Motor neuron (in vitro differentiated cells): ENCODE results near the gene LHFPL6. TPM values are rescaled to one million over a fixed set of nuclear protein-coding genes. Genes with fewer than 3 reads are reported as not detected.
A peak's percentile ranks its signal among the peaks of the same experiment; 100 is the strongest.

Experiments used
- ATAC-seq, 8 experiments: fragments of 200-7000 bp; cut with Tn5 transposase; replicated peaks in 6 of 8; 2 replicates each; pipeline ENCODE4 v1.8.0; 2021; ENCODE audit warnings: mild to moderate bottlenecking in 8 of 8, moderate library complexity in 8 of 8
- H3K27ac ChIP-seq, 2 donors: fragments of 250-450 bp; sonication (Bioruptor Pico); 2 replicates each; pipeline ENCODE4 v1.9.0; 2021; ENCODE audit warnings: antibody characterized with exemption in 2 of 2, mild to moderate bottlenecking in 2 of 2, moderate library complexity in 1 of 2
- H3K4me1 ChIP-seq, 2 donors: fragments of 250-450 bp; sonication (Bioruptor Pico); replicated peaks in 1 of 2; 2 replicates each; pipeline ENCODE4 v1.6.1; 2021; ENCODE audit warnings: antibody characterized with exemption in 2 of 2, mild to moderate bottlenecking in 2 of 2, moderate library complexity in 1 of 2
- H3K4me3 ChIP-seq, 5 donors: fragments of 250-450 bp; sonication (Bioruptor Pico); 2 replicates each; pipeline ENCODE4 v1.9.0; 2021; ENCODE audit warnings: antibody characterized with exemption in 5 of 5, mild to moderate bottlenecking in 5 of 5, moderate library complexity in 4 of 5
- WGBS, 10 experiments: fragments of 450-650 bp; shearing (Covaris generic); methylation state at CpG; one replicate each; pipeline ENCODE4 v1.0.0; 2022; 5-methylcytosine and 5-hydroxymethylcytosine counted together
- in situ Hi-C, 9 experiments: fragments of 400-800 bp; cut with MboI; loops; one replicate each; pipeline ENCODE4 v1.15.0; 2021; ENCODE audit warnings: low sequenced_read_pairs in 9 of 9, low pct_unique_long_range_greater_than_20kb in 2 of 9; ENCODE audit not compliant: unreplicated experiment in 9 of 9
- total RNA-seq, 8 experiments: library from RNA; unstranded; fragments of 300-600 nt; gene quantifications; 2 replicates each; pipeline versions ENCODE4 v1.2.3 to v1.2.4, GENCODE V29; 2022

Gene LHFPL6
- total RNA-seq, 8 experiments from 2014 or later = 6.0 to 143 (median 12.0) TPM

- Histone ChIP-seq H3K27ac (no peak overlapping the region), H3K4me3 (no peak overlapping the region), H3K4me1 (peaks cover 7 to 8% of the 10 kb centered on the region in 2 donors)
- 38 to 100% (median 67%) methylated on average over 1 to 2 of the region's 2 CpGs; no CpG with 5 or more reads in 3 of the 10 experiments for WGBS, 10 experiments
- in situ Hi-C loops = no loop called here
- no peak for ATAC-seq
Measured at GRCh38 chr13:39379118-39379517, 223.9 kb downstream of the LHFPL6 start.

DNA sequence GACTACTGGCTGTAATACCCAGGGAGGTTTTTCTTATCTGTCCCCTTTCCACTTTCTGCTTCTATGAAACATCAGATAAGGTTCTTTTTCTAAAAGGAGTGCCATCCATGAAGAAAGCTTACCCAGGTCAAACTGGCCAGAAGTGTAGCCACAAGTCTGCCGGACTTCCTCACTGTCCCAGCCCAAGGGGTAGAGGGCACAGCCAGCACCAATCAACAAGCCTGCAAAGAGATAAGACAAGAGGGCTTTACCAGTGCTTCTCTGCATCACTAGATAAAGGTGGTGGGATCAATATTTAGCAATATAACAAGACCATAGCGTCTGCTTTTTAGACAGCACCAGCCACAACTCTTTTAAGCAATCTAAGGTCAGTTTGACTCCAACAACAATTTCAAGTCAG is 224.7 kb downstream of the LHFPL6 start:
- Histone ChIP-seq H3K4me3 (no peak overlapping the region), H3K27ac (no peak overlapping the region), H3K4me1 (peaks cover 7 to 8% of the 10 kb centered on the region in 2 donors)
- ATAC-seq = no peak
- 67 to 100% (median 92%) methylated on average over 1 to 2 of the region's 2 CpGs; no CpG with 5 or more reads in 3 of the 10 experiments for WGBS, 10 experiments
- in situ Hi-C loops = no loop called here

DNA sequence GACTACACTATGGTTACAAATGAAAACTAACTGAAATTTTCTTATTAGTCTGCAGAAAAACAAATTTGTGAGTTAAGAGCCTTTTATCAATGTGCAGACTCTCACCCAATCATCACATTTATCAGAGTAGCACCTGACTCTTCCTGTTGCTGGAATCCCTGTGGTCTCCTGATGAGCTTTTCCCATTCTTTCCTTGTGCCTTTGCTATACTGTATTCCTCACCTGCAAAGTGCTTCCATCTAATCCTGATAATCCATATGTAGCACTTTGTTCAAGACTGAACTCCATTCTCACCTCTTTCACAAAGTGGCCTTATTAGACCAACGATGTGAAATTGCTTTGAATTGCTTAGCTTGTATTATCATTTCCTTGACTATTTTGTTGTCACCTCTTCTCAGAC is 225.3 kb downstream of the LHFPL6 start:
- 86 to 100% (median 100%) methylated on average over 1 of the region's 1 CpG; no CpG with 5 or more reads in 2 of the 10 experiments for WGBS, 10 experiments
- H3K4me3 ChIP-seq = no peak overlapping the region
- H3K4me1 ChIP-seq = peaks cover 7 to 8% of the 10 kb centered on the region in 2 donors
- no peak overlapping the region for H3K27ac ChIP-seq
- ATAC-seq = no peak
- in situ Hi-C loops = no loop called here

DNA sequence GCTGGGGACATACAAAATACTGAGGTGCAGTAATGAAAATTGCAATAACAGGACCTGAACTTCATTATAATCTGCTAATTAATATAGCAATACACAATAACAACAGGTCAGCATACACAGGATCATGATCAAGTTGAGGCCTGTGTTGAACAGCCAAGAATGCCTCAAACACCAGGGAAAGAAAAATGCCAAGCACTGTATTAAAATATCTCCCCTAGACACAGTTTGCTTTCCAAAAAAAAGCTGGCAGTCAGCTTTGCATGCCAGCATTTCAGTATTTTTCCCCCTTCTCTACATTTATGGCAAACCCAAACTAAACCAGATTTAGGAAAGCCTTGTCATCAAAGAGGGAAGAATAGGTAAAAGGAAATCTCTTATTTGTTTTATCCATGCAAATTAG is 226.9 kb downstream of the LHFPL6 start:
- in situ Hi-C loops = no loop called here
- ATAC-seq = peak in 1 of 8 experiments; percentile 52

GRCh38 chr13:39375601-39376000 is 227.4 kb downstream of the LHFPL6 start:
- 64 to 100% (median 94%) methylated on average over 1 to 2 of the region's 3 CpGs for whole genome bisulfite sequencing, 10 experiments
- H3K4me3 ChIP-seq = no peak overlapping the region
- ATAC-seq = no peak
- no peak overlapping the region for H3K27ac ChIP-seq
- in situ Hi-C loops = no loop called here
- peaks cover 19 to 20% of the 10 kb centered on the region in 2 donors for H3K4me1 ChIP-seq

More for the DNA sequence above, 226.9 kb downstream of the LHFPL6 start:
- Histone ChIP-seq H3K27ac (no peak overlapping the region), H3K4me3 (no peak overlapping the region), H3K4me1 (peaks cover 15 to 17% of the 10 kb centered on the region in 2 donors)

GRCh38 chr13:39374741-39375189 is 228.2 kb downstream of the LHFPL6 start:
- peak in 3 of 8 experiments; percentile 16 to 60 (median 57) for ATAC-seq
- in situ Hi-C loops = no loop called here
- Histone ChIP-seq H3K4me1 (peaks cover 19 to 25% of the 10 kb centered on the region in 2 donors), H3K27ac (no peak overlapping the region), H3K4me3 (no peak overlapping the region)
- 69 to 100% (median 96%) methylated on average over 1 to 3 of the region's 3 CpGs; no CpG with 5 or more reads in 3 of the 10 experiments for WGBS, 10 experiments

GRCh38 chr13:39373145-39373544 is 229.8 kb downstream of the LHFPL6 start:
- Histone ChIP-seq H3K27ac (no peak overlapping the region), H3K4me1 (peaks cover 16 to 17% of the 10 kb centered on the region in 2 donors), H3K4me3 (no peak overlapping the region)
- WGBS, 10 experiments = 86 to 100% (median 100%) methylated on average over 1 to 3 of the region's 3 CpGs; no CpG with 5 or more reads in 3 of the 10 experiments
- in situ Hi-C loops = no loop called here
- ATAC-seq = no peak

GRCh38 chr13:39371706-39372105 is 231.3 kb downstream of the LHFPL6 start:
- H3K27ac ChIP-seq = no peak overlapping the region
- 60 to 100% (median 83%) methylated on average over 1 to 5 of the region's 5 CpGs; no CpG with 5 or more reads in 1 of the 10 experiments for WGBS, 10 experiments
- no peak for ATAC-seq
- H3K4me1 ChIP-seq = peaks cover 15 to 17% of the 10 kb centered on the region in 2 donors
- no peak overlapping the region for H3K4me3 ChIP-seq
- in situ Hi-C loops = no loop called here

- H3K27ac ChIP-seq = no peak overlapping the region
- peaks cover 15 to 17% of the 10 kb centered on the region in 2 donors for H3K4me1 ChIP-seq
- no peak overlapping the region for H3K4me3 ChIP-seq
- peak in 3 of 8 experiments; percentile 22 to 48 (median 43) for ATAC-seq
- 0 to 100% (median 92%) methylated on average over 1 to 4 of the region's 4 CpGs; no CpG with 5 or more reads in 3 of the 10 experiments for WGBS, 10 experiments
- in situ Hi-C loops = no loop called here
Measured at GRCh38 chr13:39370554-39370953, 232.4 kb downstream of the LHFPL6 start.

GRCh38 chr13:39370048-39370447 is 232.9 kb downstream of the LHFPL6 start:
- Histone ChIP-seq H3K27ac (no peak overlapping the region), H3K4me1 (peaks cover 15 to 20% of the 10 kb centered on the region in 2 donors), H3K4me3 (no peak overlapping the region)
- in situ Hi-C loops = no loop called here
- WGBS, 10 experiments = 81 to 100% (median 100%) methylated on average over 1 to 3 of the region's 3 CpGs; no CpG with 5 or more reads in 5 of the 10 experiments
- ATAC-seq = no peak

DNA sequence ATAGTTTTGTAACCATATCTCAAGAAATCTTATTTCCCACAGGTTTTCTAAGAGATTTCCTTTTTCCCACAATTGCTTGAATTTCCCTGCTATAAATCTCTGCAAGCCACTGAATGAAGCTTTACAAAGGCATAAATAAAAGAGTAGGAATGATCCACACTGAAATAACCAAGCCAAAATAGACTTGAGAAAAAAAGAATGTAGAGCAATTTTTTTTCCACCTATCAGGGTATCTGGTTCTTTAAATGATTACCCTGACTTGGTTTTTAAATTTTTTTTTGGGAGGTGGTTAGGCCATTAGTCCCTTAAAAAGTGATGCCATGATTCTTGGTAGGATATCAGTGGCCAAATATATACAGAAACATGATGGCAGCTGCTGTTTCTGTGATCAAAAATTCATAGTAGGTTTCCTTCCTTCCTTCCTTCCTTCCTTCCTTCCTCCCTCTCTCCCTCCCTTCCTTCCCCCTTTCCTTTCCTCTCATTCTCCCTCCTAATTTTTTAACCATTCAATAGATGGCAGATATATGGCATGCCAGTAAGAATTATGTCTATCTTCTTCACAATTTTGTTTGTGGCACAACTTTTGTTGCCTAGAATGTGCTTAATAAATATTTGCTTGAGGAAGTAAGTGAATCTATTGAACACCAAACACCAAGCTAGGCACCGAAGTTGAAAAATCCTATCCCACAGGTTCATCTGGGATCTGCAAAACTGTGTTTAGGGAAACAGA is 233.7 kb downstream of the LHFPL6 start:
- H3K27ac ChIP-seq = no peak overlapping the region
- in situ Hi-C loops = no loop called here
- H3K4me1 ChIP-seq = peaks cover 15 to 24% of the 10 kb centered on the region in 2 donors
- 20 to 100% (median 100%) methylated on average over 1 of the region's 1 CpG; no CpG with 5 or more reads in 7 of the 10 experiments for WGBS, 10 experiments
- no peak overlapping the region for H3K4me3 ChIP-seq
- no peak for ATAC-seq

- Histone ChIP-seq H3K27ac (no peak overlapping the region), H3K4me1 (peaks cover 3 to 18% of the 10 kb centered on the region in 2 donors), H3K4me3 (no peak overlapping the region)
- no peak for ATAC-seq
- in situ Hi-C loops = no loop called here
Measured at GRCh38 chr13:39365879-39366278, 237.1 kb downstream of the LHFPL6 start.

DNA sequence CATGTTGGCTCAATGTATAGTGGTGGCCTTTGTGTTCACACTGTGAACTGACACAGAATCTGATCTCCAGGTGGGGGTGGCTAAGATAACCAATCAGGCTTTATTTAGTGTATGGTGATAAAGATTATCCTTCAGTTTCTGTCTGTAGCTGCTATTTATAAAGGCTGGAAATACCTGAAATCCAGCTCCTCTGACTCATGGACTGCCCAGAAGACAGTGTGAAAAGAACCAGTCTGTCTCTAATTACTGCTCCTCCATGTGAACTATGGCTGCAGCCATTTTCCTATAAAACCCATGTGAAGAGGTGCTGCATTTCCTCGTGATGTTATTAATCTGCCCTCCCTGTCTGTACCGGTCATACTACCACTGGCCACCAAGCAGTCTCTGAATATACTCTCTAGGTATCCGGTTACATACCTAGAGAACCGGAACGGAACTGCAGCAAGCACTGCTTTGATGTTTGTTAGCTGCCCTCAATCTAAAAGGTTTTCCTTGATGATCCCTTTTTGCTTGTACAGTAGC is 238.0 kb downstream of the LHFPL6 start:
- Histone ChIP-seq H3K4me3 (no peak overlapping the region), H3K4me1 (peaks cover 3 to 12% of the 10 kb centered on the region in 2 donors), H3K27ac (no peak overlapping the region)
- in situ Hi-C loops = no loop called here
- ATAC-seq = peak in 7 of 8 experiments; percentile 48 to 83 (median 72)
- 50 to 100% (median 75%) methylated on average over 1 to 5 of the region's 5 CpGs; no CpG with 5 or more reads in 4 of the 10 experiments for WGBS, 10 experiments
